ENCODE results near the gene CSMD2.

CSMD2 gene

GRCh38 chr1:33618636-33619035, 546.4 kb downstream of the CSMD2 start:
- DNase-seq (ENCODE audit: low read depth in 4 of 4, low spot score in 1 of 4), result no peak

GRCh38 chr1:33617451-33617850, 547.6 kb downstream of the CSMD2 start:
- no peak for DNase-seq (ENCODE audit: low read depth in 4 of 4, low spot score in 1 of 4)

DNA sequence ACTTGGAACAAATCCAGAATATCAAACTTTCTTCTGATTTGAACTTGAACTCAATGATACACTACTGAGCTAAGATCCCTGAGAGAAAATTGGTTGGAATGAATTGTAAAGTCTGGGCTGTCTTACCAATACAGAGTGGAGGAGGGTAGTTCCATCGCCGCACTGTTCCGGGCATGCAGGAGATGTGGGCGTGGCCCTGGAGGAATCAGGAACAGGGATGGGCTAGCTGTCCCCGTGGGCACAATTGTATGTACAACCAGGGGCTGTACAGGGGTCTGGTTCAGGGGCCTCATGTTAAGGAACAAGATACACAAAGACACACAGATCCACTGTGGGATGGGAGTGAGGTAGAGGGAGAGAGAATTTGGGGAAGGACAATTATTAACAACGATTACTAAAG, 548.2 kb downstream of the CSMD2 start:
- DNase-seq (ENCODE audit: low read depth in 4 of 4, low spot score in 1 of 4), result no peak

- no peak for DNase-seq (ENCODE audit: low read depth in 4 of 4, low spot score in 1 of 4)
Measured at GRCh38 chr1:33615546-33615945, 549.5 kb downstream of the CSMD2 start.

- DNase-seq (ENCODE audit: low read depth in 4 of 4, low spot score in 1 of 4), result no peak
Measured at GRCh38 chr1:33610864-33611455, 554.1 kb downstream of the CSMD2 start.

DNA sequence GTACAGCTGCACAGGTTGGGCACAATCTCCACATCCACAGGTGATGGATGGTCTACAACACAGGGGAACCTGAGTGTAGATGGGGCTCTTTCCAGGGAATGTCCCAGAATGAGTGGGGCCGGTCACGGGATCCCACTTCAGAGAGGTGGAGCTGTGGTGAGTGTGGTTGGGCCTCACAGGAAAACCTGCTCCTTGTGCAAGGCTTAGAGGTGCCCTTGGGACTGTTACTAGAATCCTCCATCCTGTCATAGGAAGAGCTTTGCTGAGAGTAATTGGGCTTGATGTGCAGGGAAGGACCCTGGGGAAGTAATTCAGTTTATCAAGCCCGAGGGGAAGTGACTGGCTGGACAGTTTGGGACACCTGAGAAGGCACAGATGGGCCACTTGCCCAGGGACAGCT, 554.6 kb downstream of the CSMD2 start:
- no peak for DNase-seq (ENCODE audit: low read depth in 4 of 4, low spot score in 1 of 4)

DNA sequence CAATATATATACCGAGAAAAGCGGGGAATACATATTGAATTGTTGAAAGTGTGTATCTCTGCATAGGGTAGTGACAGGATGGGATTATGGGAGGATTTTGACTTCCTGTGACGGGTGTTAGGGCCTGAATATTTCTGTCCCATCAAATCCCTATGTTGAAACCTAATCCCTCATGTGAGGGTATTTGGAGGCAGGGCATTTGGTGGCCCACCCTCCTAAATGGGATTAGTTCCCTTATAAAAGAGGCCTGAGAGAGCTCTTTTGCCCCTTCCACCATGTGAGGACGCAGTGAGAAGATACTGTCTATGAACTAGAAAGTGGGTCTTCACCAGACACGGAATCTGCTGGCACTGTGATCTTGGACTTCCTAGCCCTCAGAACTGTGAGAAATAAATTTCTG, 555.3 kb downstream of the CSMD2 start:
- DNase-seq (ENCODE audit: low read depth in 4 of 4, low spot score in 1 of 4), result no peak

- DNase-seq (ENCODE audit: low read depth in 4 of 4, low spot score in 1 of 4), result no peak
Measured at GRCh38 chr1:33608825-33609400, 556.1 kb downstream of the CSMD2 start.

DNA sequence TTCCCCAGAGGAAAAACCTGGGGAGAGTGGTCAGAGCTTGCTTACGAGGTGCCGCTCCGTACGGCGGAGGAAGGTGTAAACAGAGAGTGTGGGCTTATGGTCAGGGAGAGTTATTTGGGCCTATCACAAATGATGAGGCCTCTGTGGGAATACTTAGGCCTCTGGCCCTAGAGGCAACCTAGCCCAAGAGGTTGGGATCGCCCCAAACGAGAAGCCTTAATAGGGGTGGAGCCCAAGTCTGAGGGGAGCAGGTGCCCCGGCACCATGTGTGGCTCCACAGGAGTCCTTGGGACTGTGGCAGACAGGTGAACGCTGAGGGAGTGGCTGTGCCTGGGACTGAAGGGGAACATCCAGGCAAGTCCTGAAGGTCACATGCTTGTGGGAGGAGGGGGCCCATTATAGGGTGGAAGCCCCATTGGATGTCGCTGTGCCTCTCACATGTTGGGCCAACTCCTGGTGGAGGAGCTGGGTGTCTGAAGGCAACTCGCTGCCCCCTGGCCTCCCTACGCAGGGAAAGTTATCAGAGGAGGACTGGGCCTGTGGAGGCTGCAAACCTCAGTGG, 557.5 kb downstream of the CSMD2 start:
- no peak for DNase-seq (ENCODE audit: low read depth in 4 of 4, low spot score in 1 of 4)

GRCh38 chr1:33606272-33606671, 558.8 kb downstream of the CSMD2 start:
- no peak for DNase-seq (ENCODE audit: low read depth in 4 of 4, low spot score in 1 of 4)

DNA sequence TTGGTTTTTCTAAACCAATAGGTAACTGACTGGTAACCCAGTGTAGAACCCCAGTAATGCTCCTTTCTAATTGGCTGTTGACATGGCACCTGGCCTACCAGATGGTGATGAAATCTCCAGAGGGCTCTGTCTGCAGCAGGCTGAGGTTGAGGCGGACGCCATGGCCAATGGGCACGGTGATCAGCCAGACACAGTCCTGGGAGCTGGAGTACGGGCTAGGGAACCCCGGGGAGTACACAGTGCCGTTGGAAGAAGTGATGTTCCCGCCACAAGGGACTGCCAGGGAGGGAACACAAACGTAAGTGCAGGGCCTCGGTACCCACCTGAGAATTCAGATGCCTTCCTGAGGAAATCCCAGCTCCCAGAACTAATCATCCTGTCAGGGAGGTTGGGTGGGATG, 562.8 kb downstream of the CSMD2 start:
- no peak for DNase-seq (ENCODE audit: low read depth in 4 of 4, low spot score in 1 of 4)

DNA sequence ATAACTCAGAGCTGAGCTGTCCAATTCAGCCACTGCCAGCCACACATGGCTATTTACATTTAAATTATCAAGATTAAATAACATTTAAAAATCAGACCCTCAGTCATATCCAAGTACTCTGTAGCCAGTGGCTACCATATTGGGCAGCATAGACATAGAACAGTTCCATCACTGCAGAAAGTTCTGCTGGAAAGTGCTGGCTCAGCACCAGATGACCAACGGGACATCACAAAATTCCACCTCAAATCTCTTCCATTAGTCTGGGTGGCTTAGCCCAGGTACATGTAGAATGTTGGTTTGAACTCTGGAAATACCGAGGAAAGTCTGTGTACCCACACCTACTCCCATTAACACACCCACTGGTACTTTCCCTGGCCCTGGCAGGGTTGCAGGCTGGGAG, 563.3 kb downstream of the CSMD2 start:
- no peak for DNase-seq (ENCODE audit: low read depth in 4 of 4, low spot score in 1 of 4)

DNA sequence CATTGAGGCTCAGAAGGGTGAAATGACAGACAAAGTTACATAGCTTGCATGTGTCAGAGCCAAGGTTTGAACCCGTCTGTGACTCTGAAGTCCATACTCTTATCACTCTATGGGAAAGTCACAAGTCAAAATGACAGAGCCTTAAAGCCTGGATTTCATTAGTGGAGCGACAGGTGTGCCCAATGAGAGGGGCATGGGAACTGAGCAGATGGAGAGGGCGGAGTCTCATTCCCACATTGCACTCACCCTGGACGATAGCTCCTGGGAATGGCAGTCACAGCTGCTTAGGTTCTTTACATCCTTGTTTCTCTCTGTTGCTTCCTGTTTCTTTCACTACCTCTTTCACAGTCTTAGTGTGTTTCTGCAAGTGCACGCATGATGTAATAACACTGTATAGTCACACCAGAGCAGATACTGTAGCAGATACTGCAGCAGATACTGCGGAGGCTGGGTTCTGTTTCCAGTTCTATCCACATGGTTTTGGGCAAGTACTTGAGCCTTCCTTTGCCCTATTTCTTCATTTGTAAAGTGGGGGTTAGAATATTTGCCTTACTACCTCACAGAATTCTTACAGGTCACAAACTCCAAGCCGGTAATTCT, 565.4 kb downstream of the CSMD2 start:
- no peak for DNase-seq (ENCODE audit: low read depth in 4 of 4, low spot score in 1 of 4)

DNA sequence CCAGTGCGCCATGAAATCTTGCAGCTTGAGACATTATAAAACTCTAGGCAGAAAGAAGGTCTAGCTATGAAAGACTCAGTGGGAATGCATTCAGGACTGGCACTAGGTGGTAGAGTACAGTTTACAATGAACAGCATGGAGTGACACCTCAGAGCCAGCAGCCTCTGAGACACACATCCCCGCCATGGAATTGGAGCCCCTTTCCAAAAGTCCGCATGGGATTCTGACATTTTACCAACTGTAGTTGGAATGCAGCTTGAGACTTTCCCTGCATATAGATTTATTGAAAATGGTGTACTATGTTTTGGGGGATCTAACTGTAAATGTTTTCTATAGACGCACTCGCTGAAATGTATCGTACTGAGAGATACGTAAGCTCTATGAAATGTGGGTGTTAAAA, 576.3 kb downstream of the CSMD2 start:
- no peak for DNase-seq (ENCODE audit: low read depth in 4 of 4, low spot score in 1 of 4)

DNA sequence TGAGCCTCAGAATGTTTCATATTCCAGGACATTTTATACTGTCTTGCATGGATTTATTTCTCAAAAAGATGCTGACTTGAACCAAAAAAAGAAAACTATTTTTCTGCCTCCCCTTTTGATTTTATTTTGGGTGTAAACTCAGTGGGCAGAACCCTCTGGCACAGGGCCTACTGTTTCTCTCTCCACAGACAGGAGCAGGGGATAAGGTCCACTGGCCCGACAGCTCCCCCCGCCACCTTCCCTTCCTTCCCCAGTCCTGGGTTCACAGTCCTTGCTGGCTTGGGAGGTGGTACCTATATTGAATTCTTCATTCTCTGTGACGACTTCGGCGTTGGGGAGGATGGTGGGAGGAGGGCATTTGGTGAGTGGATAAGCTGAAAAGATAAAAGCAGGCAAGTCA, 578.2 kb downstream of the CSMD2 start:
- no peak for DNase-seq (ENCODE audit: low read depth in 4 of 4, low spot score in 1 of 4)

- DNase-seq (ENCODE audit: low read depth in 4 of 4, low spot score in 1 of 4), result no peak
Measured at GRCh38 chr1:33586106-33586505, 578.9 kb downstream of the CSMD2 start.

- no peak for DNase-seq (ENCODE audit: low read depth in 4 of 4, low spot score in 1 of 4)
Measured at GRCh38 chr1:33583567-33583966, 581.5 kb downstream of the CSMD2 start.

DNA sequence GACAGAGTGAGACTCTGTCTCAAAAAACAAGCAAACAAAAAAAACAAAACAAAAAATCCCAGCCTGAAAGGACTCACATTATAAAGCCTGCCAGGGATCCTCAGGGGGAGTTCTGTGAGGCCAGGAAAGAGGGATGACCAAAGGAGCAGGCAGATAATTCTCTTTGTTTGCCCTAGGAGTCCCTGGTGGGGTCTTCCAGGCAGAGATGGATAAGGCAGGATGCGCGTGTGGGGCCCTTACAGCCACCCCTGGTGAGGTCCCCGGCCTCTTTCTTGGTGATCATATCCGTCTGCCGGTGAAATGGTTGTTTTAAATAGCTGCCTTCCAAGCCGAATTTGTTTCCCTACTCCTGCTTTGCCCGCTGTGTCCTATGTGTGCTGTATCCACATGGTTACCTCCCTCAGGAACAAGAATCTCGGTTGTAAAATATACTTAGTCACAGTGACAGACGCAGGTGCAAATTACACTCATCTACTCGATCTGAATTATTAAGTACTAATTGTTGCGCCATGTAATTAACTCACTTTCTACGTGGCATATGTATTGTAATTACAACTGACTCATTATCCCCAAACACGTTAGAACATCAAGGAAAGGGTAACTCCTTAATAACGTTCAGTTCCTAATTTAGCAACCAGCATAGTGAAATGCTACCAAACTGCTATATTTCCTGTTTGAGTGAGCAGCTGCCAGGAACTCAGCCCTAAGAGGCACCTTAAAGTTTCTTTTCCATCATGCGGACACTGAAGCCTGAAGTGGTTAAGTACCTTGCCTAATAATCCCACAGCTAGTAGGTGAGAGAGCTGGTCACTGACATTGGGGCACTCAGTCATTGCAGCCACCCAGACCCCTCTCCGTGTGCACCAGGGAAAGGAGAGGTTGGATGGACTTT, 586.2 kb downstream of the CSMD2 start:
- no peak for DNase-seq (ENCODE audit: low read depth in 4 of 4, low spot score in 1 of 4)

GRCh38 chr1:33577663-33578062, 587.4 kb downstream of the CSMD2 start:
- no peak for DNase-seq (ENCODE audit: low read depth in 4 of 4, low spot score in 1 of 4)

DNA sequence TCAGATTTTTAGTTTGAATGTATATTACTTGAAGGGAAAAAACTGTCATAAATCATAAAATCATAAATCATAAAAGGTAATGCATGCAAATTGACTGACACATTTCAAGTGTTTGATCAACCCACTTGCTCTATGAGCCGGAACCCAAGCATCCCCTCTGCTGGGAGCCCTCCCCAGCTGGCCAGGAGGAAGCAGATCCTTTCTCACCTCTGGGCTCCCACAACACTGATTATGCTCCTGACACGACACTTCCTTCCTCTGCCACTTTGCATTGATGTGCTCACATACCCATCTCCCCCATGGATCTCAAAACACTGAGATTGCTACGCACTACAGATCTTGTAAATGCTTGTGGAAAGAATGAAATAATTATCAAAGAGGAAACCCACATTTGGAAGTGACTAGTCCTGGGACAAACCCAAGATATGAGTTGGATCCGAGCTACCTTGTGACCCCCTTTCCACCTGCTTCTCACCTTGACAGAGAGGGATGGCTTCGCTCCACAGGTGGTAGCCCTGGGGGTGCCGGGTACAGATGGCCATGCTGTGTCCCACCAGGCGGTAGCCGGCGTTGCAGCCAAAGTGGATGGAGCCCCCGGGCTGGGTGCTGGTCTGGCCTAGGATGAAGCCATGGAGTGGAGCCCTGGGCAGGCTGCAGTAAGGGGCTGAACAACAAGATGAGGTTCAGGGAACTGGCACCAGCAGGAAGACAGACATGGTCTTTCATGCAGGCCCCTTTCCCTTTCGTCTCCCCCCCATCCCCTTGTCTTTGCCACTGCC, 588.0 kb downstream of the CSMD2 start:
- no peak for DNase-seq (ENCODE audit: low read depth in 4 of 4, low spot score in 1 of 4)

GRCh38 chr1:33575324-33575879, 589.6 kb downstream of the CSMD2 start:
- no peak for DNase-seq (ENCODE audit: low read depth in 4 of 4, low spot score in 1 of 4)

All from stimulated activated CD4-positive, alpha-beta T cell treated with anti-CD3 and anti-CD28 coated beads, Interleukin-1b, Interleukin-23, amount 100 ng/mL, for 24 hours (primary cell).